ENCODE measurements around the gene IFT57.

The IFT57 gene

DNA sequence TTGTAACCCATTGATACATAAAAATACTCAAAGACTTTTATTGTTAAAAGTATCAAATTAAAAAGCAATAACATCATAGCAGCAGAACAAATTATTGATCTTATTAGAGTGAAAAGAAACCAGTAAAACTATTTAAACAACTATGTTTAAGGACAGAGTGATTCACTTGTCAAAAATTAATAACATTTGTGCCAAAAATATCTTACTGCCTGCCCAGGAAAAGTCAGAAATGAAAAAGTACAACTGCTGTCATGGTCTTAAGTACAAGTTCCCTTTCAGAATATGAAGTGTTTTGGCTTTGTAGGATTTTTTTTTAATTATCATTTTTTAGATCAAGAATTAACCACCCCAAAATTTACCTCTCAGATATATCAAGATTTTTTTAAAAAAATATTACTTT lies 3.4 kb downstream of the IFT57 start:
- no peak for DNase-seq (ENCODE audit: low read depth)

DNA sequence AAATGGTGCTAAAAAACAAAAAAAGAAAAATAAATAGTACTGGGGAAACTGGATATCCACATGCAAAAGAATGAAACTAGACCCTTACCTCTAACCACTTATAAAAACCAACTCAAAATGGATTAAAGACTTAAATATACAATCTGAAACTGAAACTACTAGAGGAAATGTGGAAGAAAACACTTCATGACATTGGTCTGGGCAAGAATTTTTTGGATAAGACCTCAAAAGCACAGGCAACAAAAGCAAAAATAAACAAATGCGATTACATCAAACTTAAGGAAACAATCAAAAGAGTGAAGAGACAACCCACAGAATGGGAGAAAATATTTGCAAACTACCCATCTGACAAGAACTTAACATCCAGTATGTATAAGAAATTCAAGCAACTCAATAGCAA lies 6.4 kb downstream of the IFT57 start:
- no peak for DNase-seq (ENCODE audit: low read depth)

DNA sequence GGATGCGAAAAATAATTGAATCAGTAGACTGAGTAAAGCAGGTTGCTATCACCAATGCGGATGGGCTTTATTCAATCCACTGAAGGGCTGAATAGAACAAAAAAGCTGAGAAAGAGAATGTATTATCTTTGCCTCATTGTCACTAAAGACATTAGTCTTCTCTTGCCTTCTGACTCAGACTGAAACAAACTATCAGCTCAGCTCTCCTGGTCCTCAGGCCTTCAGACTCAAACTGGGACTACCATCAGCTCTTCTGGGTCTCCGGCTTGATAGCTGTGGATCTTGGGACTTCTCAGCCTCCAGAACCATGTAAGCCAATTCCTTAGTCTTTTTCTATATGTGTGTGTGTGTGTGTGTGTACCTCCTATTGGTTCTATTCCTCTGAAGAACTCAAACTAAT lies 12.6 kb downstream of the IFT57 start:
- DNase-seq (ENCODE audit: low read depth), result no peak

DNA sequence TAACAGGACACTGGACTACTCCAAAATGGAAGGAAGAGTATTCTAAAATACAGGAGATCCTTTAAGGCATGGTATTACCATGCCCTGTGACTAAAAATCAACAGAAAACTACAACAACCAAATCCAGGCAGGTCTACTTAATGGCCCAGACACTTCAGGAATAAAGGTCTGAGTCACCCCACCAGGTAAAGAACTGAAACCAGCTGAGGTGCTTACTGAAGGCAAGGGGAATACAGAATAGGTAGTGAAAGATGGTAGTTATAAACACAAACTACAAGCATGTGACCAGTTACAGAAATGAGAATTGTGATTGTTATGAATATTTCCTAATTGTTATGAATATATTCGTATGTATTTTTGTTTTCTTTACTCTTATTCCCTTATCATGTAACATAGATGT lies 13.4 kb downstream of the IFT57 start:
- no peak for DNase-seq (ENCODE audit: low read depth)

DNA sequence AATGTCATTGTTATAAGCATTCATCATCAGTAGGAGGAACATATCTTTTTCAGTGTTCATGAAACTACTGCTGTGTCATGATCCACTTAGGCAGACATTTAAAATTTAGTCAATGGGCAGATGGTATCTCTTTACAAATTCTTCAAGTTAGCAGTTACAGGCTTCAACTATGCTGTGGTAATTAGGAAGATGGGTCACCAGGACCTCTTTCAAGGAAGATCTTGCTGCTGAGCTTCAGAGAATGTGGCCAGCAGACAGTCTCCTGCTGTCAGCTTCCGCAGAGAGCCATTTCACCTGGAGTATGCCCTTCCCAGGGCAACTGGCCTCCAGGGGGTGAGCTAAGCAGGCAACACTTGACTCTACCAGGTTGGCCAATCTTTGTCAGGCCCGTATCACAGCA lies 19.4 kb downstream of the IFT57 start:
- no peak for DNase-seq (ENCODE audit: low read depth)

DNA sequence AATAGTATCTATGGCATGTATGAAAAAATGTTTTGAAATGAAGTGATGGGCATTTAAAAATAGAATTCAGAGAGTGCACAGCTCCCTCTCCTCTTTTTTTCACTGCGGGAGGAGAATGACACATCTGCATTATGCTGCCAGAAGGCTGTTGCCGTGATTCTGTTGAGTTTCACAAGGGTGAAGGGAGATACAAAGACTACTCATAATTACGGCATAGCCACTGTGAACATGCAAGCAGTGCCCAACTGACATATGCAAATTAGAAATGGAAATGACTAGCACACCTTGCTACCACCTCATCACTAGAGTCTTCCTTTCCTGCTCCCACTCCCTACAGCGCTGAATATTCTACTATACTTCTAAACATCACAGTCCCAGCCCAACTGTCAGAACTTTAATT lies 20.1 kb downstream of the IFT57 start:
- no peak for DNase-seq (ENCODE audit: low read depth)

DNA sequence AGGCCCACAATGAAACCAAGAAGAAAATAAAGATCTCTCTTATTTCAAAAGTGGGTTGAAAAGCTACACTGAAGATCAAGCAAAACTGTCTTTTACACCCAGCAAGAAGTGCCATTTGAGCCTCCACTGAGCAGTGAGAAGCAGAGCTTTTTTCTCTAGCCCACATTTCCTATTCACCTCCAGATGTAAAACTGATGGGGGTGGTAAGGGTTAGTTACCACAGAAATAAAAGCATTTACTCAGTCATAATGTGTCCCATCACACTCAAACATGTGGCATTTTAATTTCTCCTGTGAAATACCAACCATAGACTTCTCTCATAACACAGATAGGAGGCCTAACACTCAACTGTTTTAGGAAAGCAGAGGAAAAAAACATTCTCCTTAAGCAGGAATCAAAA lies 21.0 kb downstream of the IFT57 start:
- DNase-seq (ENCODE audit: low read depth), result no peak

DNA sequence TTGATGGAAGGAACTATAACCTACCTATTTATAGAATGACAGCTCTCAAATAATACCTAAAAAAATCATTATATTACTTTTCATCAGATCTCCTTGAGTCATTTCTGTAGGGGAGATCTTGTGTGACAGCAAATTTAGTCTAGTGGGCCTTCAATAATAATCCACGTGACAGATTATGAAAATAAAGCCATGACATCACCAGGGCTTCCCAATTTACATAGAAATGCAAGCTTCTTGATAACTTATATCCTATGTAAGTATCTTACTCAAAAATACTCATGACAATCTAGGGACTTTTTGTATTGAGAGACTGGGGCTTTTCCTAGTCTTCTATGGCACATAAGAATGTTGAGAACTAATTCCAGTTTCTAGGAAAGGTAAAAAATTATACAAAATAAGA lies 21.6 kb downstream of the IFT57 start:
- DNase-seq (ENCODE audit: low read depth), result no peak

DNA sequence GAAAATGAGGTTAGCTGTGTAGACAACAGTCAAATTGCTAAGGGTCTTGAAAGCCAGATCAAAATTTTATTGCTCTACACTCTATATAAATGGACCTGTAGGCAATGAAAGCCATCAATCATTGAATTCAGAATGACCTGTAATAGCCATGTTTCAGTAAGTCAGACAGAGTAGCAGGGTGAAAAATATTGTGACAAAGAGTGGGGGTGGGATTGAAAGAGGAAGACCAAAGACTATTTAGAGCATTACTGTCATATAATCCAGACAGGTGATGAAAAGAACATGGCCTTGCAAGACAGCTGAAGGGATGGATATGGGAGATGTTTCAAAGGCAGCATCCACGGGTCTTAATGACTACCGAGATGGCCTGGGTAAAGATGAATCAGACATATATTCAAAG lies 22.2 kb downstream of the IFT57 start:
- DNase-seq (ENCODE audit: low read depth), result no peak

DNA sequence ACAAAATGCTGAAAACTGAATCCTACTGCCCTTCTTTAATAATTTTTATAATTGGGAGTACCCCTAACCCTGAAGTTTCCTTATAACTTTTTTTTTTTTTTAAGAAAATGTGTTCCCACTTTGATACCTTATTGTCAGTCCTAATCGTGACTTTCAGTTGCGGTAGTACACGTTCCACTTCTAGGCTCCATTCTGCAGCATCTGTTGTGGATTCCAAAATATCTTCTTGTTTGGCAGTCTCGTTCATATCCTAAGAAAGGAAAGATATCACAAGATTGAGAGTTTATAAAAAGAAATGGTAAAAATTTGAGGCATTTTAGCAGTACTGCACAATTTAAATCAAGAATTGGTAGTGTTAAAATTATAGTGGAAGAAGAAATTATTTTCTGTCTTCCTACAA lies 30.8 kb downstream of the IFT57 start:
- DNase-seq (ENCODE audit: low read depth), result no peak

DNA sequence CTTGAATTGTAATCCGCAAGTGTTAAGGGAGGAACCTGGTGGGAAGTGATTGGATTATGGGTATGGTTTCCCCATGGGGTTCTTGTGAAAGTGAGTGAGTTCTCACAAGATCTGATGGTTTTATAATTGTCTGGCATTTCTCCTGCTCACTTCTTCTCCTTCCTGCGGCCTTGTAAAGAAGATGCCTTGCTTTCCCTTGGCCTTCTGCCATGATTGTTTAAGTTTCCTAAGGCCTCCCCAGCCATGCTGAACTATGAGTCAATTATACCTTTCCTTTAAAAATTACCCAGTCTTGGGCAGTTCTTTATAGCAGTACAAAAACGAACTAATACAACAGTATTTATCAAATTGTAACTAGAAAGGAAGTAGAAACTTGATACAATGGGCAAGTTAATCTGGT lies 31.9 kb downstream of the IFT57 start:
- DNase-seq (ENCODE audit: low read depth), result no peak

DNA sequence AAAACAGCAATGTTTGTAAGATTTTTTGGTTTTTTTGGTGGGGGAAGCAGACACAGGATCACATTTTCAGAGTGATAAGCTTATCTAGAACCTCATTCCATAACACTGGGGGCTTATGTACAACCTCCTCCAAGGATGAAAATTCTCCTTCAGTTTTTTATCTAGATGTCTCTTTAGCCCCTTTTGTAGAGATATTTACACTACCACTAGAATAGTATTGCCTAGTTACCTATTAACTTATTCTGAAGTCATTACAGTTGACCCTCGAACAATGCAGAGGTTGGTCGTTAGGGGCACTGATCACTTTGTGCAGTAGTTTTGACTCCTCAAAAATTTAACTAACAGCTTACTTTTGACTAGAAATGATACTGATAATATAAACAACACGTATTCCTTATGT lies 32.8 kb downstream of the IFT57 start:
- DNase-seq (ENCODE audit: low read depth), result no peak

DNA sequence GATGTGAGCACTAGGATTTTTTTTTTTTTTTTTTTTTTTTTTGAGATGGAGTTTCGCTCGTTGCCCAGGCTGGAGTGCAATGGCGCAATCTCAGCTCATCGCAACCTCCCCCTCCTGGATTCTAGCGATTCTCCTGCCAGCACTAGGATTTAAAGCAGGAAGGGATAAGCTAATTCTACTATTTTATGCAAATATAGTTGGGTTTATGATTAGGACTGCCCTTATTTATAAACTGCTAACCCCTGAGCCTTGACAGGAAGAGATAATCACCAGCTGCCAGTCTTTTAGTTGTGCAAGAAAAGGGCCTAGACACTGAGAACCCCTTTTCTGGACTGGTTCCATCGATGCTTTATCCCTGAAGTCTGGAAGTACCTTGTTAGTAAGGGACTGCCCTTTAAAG lies 36.7 kb downstream of the IFT57 start:
- DNase-seq (ENCODE audit: low read depth), result no peak

DNA sequence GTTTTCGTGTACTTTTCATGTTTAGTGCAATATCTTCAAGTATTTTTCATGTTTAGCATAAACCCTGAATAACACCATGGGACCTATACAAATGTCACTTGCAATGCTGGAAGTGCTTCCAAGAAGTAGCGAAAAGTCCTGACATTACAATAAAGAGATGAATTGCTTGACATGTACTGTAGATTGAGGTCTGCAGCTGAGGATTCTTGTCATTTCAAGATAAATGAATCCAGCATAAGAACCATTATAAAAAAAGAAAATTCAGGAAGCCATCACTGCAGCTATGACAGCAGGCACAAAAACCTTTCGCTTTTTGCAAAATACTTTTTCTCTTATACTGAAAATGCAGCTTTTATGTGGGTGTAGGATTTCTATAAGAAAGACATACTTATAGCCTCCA lies 37.4 kb downstream of the IFT57 start:
- DNase-seq (ENCODE audit: low read depth), result no peak

DNA sequence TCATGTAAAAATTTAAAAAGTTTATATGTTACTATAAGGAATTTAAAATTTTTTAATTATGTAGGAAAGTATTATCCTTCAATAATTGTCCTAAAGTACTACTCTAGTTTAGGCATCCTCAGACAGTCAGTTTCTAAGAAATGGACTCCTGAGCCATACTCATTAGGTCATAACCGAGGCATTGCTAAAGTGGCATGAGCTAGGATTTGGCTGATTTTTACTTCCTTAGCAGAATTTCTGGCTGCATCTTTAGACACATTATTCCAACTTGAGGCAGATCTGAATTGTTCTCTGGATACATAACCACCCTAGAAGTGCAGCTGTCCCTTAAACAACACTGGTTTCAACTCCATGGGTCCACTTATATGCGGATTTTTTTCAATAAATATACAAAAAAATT lies 38.3 kb downstream of the IFT57 start:
- DNase-seq (ENCODE audit: low read depth), result no peak

DNA sequence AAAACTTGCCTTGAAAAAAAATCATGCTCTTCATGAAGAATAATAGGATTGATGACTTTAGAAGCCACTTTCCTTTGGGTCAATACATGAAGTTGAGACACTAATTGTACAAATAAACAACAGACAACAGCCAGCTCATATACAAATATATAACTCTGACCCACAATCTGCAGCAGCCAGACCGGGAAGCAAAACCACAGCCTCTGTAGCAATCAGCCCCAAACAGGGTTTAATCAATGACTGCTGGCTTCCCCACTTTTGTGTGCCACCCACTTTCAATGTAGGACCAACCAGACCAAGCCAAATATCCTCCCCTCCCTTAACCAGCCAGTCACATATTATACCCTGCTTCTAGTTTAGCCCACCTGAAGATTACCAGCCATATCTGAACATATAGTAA lies 39.0 kb downstream of the IFT57 start:
- DNase-seq (ENCODE audit: low read depth), result no peak

DNA sequence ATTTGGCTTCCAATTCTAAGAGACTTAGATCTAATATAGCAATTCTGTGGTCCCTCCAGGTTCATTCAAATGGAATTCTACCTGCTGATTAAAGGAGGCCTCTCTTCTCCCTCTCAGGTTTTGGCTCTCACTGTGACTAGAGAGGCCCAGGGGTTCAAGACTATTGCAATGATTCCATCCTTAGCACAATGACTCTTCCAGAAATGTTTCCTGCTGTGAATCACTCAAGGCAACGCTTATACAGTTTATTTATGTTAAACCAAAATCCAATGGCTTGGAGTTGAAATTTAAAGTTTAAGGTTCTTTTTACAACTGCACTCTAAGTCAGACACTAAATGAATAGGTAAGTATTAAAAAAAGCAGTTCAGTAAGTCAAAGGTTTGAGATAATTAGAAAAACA lies 39.9 kb downstream of the IFT57 start:
- DNase-seq (ENCODE audit: low read depth), result no peak

DNA sequence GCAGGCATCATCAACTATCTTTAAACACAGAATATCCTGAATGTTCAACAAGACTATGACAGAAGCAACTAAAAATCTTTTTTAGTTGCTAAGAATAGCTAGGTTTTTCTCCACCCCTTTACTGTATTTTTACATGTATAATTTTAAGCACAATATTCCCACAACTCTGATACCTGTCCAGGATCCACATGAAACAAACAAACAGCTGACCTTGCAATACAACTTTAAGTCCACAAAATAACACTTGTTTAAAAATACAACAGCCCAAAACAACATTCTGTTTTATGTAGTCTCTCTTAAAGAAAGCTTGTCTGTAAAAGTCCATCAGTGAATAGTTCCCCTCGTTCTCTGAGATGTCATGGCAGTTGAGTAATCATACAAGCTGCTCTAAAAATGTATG lies 41.1 kb downstream of the IFT57 start:
- DNase-seq (ENCODE audit: low read depth), result no peak

DNA sequence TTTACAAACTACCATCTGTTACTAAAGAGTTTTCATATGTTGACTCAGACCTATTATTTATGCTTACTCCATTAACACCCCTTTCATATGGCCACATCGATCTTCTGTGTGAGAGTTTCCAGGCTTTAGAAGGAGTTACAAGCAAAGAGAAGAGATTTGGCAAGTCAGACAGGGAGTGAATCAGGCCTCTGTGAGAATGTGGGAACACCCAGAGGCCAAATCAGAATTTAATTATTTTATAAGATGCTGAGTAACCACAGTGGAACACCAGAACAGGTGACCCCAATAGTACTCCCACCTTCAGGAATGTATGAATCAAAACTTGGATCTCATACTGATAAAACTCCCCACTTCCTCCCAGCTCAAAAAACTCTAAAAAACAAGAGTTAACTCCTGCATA lies 42.0 kb downstream of the IFT57 start:
- DNase-seq (ENCODE audit: low read depth), result no peak

DNA sequence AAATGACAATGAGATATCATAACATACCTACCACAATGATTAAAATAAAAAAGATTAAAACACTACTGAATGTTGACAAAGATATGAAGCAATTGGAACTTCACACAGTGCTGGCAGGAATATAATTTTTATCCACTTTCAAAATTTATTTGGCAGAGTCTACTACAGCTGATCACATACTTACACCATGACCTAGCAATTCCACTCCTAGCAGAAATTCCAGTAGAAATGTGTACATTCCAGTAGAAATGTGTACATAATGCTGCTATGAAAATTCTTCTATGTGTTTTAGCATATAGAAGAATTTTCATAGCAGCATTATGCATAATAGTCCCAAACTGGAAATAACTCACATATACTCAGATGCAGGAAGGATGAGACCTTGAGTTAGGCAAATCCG lies 43.5 kb downstream of the IFT57 start:
- no peak for DNase-seq (ENCODE audit: low read depth)

DNA sequence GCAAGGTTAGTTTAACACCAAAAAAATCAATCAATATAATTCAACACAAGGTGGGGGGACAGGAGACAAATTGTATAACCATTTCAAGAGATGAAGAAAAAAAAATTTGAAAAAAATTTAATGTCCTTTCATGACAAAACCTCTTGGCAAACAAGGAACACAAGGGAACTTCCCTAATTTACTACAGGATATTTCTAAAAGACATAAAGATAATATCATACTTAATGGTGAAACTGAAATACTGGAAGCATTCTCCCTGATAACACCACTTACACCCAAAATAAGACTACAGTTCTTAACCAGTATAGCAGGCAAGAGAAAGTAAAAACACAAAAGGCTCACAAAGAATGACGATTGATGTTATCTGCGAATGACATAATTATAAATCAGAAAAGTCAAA lies 44.7 kb downstream of the IFT57 start:
- DNase-seq (ENCODE audit: low read depth), result no peak

DNA sequence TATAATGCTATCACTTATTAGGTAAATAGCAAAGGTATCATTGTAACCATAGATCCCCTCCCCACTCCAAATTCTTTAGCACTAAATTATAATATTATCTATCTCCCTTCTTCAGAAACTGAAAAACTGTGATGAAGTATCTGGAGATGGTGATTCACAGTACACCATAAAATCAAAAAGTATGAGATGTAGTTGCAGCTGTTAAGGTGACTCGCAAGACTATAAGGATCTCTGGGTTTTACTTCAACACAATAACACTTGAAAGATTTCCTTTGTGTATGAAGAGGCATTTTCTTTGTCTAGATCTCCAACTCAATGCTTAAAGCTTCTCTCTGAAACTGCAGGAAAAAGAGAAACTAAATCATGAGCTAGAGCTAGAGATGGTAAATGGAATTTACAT lies 46.9 kb downstream of the IFT57 start:
- no peak for DNase-seq (ENCODE audit: low read depth)

DNA sequence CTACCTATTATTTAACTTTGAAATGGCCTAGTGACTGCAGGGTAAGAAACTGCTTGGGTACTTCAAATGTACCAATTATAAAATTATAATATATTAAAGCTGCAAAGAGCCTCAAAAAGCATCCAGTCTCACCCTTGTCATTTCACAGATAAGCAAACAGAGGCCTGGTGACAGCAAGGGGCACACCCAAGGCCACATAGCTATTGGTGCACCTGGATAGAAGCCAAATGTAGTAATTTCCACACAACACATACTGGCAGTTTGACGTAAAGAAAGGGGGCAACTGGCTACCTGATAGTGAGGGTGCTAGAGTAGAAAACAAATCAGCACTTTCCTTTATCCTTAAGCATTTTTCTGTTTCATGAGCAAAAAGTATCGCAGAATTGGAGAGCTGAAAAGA lies 51.1 kb downstream of the IFT57 start:
- no peak for DNase-seq (ENCODE audit: low read depth)

DNA sequence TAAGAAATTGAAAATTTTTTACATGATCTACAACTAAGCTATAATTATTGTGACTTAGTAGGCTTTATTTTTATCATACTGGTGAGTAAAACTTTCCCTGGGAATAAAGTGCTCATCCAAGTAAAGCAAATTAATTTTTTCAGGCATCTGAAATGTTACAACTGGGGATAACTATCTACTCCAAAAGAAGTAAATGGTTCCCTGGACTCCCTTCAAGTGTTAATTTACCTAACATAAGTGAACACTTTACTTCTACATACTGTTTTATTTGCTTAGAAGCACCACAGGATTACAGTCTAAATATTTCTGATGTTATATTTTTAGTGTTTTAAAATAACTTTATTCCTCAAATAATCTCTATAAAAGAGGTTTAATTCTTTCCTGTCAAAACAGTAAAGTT lies 57.8 kb downstream of the IFT57 start:
- DNase-seq (ENCODE audit: low read depth), result no peak

DNA sequence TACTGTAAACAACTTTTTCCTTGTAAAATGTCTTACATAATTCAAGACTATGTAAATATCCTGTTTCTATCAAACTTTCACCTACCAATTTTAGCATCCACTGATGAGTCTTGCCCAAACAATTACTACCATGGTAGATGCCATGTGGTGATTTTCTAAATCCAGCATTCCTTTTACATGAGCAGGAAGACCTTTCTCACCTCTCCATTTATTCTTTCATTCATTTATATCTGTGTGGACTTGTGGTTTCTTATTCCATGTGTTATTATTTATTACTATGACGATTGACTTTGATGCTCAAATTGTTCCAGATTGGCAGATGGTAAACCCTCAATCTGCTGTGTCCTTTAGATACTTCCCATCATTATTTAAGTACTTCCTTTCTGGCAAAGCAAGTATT lies 62.4 kb downstream of the IFT57 start:
- no peak for DNase-seq (ENCODE audit: low read depth)

DNA sequence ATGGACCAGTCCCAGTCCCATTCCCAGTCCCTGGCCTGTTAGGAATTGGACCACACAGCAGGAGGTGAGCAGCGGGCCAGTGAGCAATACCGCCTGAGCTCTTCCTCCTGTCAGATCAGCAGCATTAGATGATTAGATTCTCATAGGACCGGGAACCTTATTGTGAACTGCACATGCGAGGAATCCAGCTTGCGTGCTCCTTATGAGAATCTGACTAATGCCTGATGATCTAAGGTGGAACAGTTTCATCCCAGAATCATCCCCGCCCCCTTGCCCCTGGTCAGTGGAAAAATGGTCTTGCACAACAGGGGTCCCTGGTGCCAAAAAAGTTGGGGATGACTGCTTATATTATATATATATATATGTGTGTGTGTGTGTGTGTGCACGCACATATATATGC lies 63.1 kb downstream of the IFT57 start:
- no peak for DNase-seq (ENCODE audit: low read depth)
